SH-SY5Y (cell line): ENCODE measurements around the gene B3GAT2.

ENCODE experiments used
- GATA2 ChIP-seq: IDR thresholded peaks from 2 replicates; pipeline ENCODE4 v1.6.1; 2011; ENCODE audit warnings: mild to moderate bottlenecking, low read depth, low read length
- GATA3 ChIP-seq: IDR thresholded peaks from 2 replicates; pipeline ENCODE4 v1.6.1; 2011; ENCODE audit warnings: low read depth, mild to moderate bottlenecking, low read length, moderate library complexity

DNA sequence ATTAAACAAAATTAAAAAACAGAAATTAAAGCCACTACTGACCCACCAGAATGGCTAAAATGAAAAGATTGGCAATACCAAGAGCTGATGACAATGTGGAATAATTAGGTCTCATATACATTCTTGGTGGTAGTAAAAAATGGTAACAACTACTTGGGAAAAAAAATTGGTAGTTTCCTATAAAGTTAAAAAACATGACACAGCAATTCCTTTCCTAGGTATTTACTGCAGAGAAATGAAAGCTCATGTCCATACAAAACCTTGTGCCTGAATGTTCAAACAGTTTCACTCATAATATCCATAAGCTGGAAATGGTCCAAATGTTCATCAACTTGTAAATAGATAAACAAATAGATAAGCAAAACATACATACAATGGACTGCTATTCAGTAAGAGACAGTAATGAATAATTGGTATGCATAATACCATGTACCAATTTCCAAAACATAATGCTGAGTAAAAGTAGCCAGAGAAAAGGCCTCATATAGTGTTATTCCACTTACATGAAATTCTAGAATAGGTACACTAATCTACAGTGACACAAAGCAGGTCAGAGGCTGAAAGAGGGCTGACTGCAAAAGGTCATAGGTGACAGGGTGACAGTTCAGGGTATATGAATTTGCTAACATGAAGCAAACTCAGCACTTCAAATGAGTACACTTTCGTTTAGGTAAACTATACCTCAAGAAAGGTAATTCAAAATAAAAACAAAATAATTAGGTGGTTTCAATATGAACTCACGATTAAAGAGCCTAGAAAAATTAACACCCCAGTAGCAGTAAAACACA, 53.0 kb downstream of the B3GAT2 start:
- no peak for TF ChIP-seq GATA3
- no peak for TF ChIP-seq GATA2
